HG02943 (cell line): ENCODE measurements around the gene BMX.

Experiments used
- ATAC-seq: cut with Tn5 transposase; IDR thresholded peaks from one replicate; pipeline ENCODE4 v1.9.1; 2021; ENCODE audit warnings: mild to moderate bottlenecking, low read depth, moderate library complexity; ENCODE audit not compliant: unreplicated experiment

The BMX gene

GRCh38 chrX:15500497-15500966, at the start of gene BMX:
Gene BMX (plus strand): TSS chrX:15500807. CDS start chrX:15508354, 7,547 bp downstream.
- no peak for ATAC-seq

DNA sequence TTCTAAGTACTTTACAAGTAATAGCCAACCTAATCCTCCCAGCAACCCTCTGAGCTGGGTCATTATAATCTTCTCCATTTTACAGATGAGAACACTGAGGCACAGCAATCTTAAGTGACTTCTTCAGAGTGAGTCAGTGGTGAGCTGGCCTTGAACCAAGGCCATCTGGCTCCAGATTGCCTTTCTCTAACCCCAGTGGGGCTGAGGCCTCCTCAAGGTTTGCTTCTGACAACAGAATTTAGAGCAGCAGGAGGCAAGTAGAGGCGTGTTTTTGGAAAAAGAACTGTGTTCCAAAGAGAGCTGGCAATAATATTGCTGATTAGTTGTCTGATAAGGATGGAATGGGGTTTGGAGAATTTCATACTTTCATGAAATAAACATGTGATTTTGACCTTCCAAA, 48.7 kb upstream of the BMX start:
- no peak for ATAC-seq

DNA sequence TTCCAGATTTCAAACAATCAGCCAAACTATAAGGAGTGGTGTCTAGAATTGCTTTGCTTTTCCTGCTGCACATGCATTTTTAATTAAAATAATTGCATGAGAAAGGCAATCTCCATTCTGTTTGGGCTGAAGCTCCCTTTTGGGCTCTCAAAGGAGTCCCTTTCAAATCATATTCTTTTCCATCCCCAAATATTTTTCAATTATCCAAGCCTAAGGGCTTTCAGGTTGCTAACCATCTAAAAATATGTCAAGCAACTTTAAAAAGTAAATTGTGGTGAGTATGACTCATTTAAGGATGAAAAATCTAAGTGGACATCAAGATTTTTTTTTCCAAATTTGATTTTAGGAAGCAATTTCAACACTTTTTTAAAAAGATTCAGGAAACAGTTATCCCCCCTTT, 35.9 kb upstream of the BMX start:
- no peak for ATAC-seq

GRCh38 chrX:15465347-15465746, 35.3 kb upstream of the BMX start:
- ATAC-seq, result no peak

DNA sequence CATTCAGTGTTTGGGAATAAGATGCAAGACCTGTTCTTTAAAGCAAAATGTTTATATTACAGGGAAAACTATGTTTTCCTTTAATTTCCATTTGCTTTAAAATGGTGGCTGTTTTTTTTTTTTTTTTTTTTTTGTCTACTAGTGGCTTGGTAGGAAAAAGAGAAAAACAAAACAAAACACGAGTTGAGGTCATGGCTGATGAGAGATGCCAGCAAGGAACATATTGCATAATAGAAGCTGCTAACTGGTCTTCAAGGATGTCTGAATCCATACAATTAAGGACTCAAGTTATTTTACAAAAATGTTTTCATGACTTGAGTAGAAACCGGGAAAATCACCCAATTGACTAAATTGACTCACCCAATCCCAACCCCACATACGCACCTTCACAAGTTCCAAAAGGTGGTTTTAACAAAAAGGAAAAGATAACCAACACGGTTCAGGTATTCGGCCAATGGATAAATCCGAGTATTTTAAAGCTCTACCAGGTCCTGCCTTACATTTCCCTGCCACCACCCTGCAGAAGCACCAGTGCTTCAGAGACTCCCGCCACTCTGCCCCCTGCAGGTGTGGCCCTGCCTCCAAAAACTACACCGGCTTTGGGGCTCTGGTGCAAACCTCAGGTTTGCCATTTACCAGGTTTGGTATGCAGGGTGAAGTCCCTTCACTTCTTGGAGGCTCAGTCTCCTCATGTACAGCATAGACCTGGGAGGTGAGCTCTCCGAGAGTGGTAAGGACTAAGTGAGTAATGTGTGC, 34.5 kb upstream of the BMX start:
- no peak for ATAC-seq

DNA sequence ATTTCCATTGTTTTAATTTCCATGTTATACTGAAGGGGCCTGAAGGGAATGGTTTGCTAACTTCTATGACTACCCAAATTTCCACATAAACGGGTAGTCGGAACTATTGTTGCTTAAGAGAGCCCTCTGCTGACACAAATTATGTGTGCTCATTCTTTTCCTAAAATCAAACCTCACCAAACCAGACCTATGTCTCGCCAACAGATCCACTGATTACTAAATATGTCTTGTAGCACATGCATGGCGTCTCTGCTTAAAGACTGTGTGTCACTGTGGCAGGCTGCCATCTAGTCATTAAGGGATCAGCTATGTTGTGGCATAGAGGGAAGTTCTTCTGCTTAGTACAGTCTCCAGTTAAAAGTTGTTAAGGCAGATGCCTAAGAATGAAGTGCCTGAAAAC, 32.6 kb upstream of the BMX start:
- no peak for ATAC-seq

- ATAC-seq, result no peak
These were observed 31.0 kb upstream of the BMX start for GRCh38 chrX:15469613-15470012.

DNA sequence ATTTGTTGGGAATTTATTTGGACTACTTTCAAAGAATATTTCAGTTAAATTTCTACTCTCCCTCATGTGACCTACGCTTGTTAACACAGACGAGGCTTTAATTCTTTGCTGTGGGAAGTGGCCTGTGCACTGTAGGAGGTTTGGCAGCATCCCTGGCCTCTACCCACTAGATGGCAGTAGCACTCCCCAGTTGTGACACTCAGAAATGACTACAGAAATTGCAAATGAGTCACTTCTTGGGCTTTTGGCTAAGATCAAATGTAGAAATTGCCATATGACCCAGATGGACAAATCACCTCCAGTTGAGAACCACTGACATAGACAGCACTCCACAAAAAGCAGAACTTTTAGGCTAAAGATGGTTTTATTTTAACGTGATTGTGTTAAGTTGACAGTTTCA, 29.6 kb upstream of the BMX start:
- ATAC-seq, result peak; percentile 75

DNA sequence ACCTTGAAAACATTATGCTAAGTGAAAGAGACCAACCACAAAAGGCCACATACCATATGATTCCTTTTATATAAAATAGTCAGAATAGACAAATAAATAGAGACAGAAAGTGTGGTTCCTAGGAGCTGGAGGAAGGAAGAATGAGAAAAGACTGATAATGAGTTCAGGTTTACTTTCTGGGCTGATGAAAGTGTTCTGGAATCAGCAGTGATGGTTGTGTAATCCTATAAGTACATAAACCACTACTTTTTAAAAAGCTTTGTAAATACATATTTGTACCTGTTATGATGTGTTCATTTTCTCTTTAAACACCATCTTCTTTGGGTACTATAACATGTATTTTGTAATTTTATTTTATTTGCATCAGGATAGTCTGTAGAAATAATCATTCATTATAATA, 28.1 kb upstream of the BMX start:
- no peak for ATAC-seq

DNA sequence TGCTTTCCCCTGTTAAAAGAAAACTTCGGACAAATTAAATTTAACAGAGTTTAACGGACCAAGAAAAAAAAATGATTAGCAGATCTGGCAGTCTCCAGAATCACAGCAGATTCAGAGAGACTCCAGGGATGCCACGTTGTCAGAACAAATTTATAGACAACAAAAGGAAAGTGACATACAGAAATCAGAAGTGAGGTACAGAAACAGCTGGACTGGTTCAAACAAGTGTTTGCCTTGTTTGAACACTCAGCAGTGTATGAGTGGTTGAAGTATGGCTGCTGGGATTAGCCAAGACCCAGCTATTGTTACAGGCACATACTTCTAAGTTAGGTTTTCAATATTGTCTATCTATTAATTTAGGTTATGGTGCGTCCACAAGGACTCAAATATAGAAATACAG, 26.6 kb upstream of the BMX start:
- ATAC-seq, result no peak

- ATAC-seq, result no peak
These were observed 25.6 kb upstream of the BMX start for GRCh38 chrX:15475021-15475420.

GRCh38 chrX:15475486-15475885, 25.1 kb upstream of the BMX start:
- no peak for ATAC-seq

DNA sequence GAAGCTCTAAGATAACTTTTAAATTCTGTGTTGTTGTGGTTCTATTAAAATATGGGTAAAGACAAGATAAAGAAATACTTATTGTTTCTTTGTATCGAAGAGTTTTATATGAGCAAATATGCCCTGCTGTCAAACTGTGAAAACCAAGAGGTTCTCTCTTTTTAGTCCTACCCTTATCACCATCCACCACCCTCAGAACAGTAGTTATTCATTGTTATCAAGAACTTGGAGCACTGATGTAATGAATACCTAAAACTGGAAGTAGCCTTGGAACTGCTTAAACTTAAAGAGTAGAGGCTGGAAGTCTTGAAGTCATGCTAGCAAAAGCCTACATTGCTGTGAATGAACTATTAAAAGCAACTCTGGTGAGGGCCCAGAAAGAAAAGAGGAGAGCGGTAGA, 16.7 kb upstream of the BMX start:
- ATAC-seq, result no peak

GRCh38 chrX:15492469-15492868, 8.1 kb upstream of the BMX start:
- ATAC-seq, result peak; percentile 4

- ATAC-seq, result peak; percentile 88
These were observed 7.3 kb upstream of the BMX start, which contains the start of gene PIR for GRCh38 chrX:15493118-15493962. Gene PIR (minus strand): TSS chrX:15493333. CDS start chrX:15491257, 2,076 bp downstream.

- no peak for ATAC-seq
These were observed 4.8 kb upstream of the BMX start for GRCh38 chrX:15495801-15496200.

DNA sequence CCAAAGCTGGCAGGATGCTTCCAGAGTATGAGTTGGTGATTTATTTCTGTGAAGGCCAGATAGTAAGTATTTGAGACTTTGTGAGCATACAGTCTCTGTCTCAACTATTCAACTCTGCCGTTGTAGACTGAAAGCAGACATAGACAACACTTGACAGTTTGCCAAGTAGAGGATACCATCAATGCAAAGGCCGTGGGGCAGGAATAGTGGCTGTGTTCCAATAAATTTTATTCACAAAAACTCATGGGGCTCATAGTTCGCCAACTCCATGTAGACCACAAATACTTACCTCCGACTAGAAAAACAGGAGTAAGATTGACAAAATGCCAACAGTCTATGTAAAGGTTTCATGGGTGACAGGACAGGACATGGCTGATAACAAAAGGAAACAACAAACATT, 3.8 kb upstream of the BMX start:
- ATAC-seq, result no peak

- no peak for ATAC-seq
These were observed 2.7 kb upstream of the BMX start for GRCh38 chrX:15497865-15498264.

DNA sequence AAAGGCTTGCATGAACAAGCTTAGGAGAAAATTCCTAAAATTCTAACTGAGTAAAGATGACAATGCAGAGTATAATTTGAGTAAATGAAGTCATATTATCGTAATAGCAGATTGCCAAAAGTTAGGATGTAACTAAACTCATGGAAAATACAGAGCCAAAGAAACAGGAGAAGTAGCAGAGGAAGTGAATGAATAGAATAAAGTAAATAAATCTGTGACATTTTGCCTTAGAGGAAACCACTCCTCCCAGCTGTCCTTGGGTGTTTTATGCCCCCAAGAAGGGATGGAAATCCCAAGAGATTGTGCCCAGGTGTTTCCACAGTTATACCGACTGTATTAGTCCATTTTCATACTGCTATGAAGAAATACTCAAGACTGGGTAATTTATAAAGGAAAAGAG, 1.9 kb upstream of the BMX start:
- ATAC-seq, result no peak

- ATAC-seq, result no peak
These were observed 631 bp upstream of the BMX start for GRCh38 chrX:15499976-15500375.

- no peak for ATAC-seq
These were observed 899 bp downstream of the BMX start for GRCh38 chrX:15501506-15501905.

- no peak for ATAC-seq
These were observed 4.1 kb downstream of the BMX start for GRCh38 chrX:15504661-15505060.
